Right lobe of liver (tissue), 6 donors: ENCODE results near the gene SFI1. TPM values are rescaled to one million over a fixed set of nuclear protein-coding genes. Genes with fewer than 3 reads are reported as not detected.
A peak's percentile ranks its signal among the peaks of the same experiment; 100 is the strongest.
"Not testable (repeated sequence)": the region's sequence is repeated elsewhere in the genome, so short reads cannot be mapped to it uniquely, and the experiment has no call there.

Source experiments
- ATAC-seq, 4 donors: fragments of 200-7000 bp; cut with Tn5 transposase; one replicate each; pipeline ENCODE4 v1.9.1; 2020; ENCODE audit warnings: mild to moderate bottlenecking in 4 of 4, moderate library complexity in 4 of 4
- DNase-seq, 3 donors: peaks; one replicate each; pipeline ENCODE4 v3.0.0-alpha.2; 2020
- H3K27ac ChIP-seq, 3 donors: fragments of 200-600 bp; one replicate each; pipeline ENCODE4 v1.8.0; 2022
- H3K27me3 ChIP-seq, 2 donors: fragments of 200-600 bp; one replicate each; pipeline ENCODE4 v1.8.0; 2022
- H3K36me3 ChIP-seq, 4 donors: fragments of 200-600 bp; sonication (generic) in 1 of 4; one replicate each; pipeline versions ENCODE4 v1.5.1 to v1.8.0; 2017 to 2022; ENCODE audit warnings: control low read depth in 1 of 4
- H3K4me1 ChIP-seq, 4 donors: fragments of 200-600 bp; sonication (generic) in 1 of 4; one replicate each; pipeline versions ENCODE4 v1.5.1 to v1.8.0; 2017 to 2022; ENCODE audit warnings: control low read depth in 1 of 4
- H3K4me3 ChIP-seq, 3 donors: fragments of 200-600 bp; one replicate each; pipeline ENCODE4 v1.8.0; 2022
- H3K9me3 ChIP-seq, 4 donors: fragments of 200-600 bp; sonication (generic) in 1 of 4; one replicate each; pipeline versions ENCODE4 v1.5.1 to v1.8.0; 2017 to 2022; ENCODE audit warnings: control low read depth in 1 of 4
- POLR2A ChIP-seq: fragments of 450-650 bp; IDR thresholded peaks from one replicate; pipeline ENCODE4 v1.6.1; 2017; ENCODE audit warnings: antibody characterized with exemption, mild to moderate bottlenecking
- WGBS: methylation state at CpG from one replicate; pipeline ENCODE4 v1.1.6; 2018; ENCODE audit warnings: low coverage, low lambda C conversion rate; ENCODE audit not compliant: insufficient coverage; ENCODE audit errors: missing lambda C conversion rate; 5-methylcytosine and 5-hydroxymethylcytosine counted together
- intact Hi-C, 2 donors: fragments of 100-400 bp; cut with DNase I; formaldehyde crosslinking; loops; one replicate each; pipeline versions ENCODE4 v1.11.2 to v1.14.1; 2022
- total RNA-seq, 6 experiments: library from RNA; depleted of rRNA in 2 of 6; stranded (reverse); fragments of >200 nt in 2 of 6; fragmentation: NEBNext Ultra II Directional in 3 of 6; extraction: Animal tissue kit (Norgen Biotek cat#: 25700) in 3 of 6; gene quantifications; one replicate each; pipeline versions ENCODE4 v1.1.0 to v1.2.4, GENCODE V29; 2016 to 2023
- TF ChIP-seq, protein P1 (sequence below), 4 donors: fragments of 200-600 bp in 3 of 4; fragments of 450-650 bp in 1 of 4; IDR thresholded peaks; one replicate each; pipeline versions ENCODE4 v1.5.1 to v1.8.0; 2016 to 2022; ENCODE audit warnings: antibody characterized with exemption in 4 of 4, mild to moderate bottlenecking in 2 of 4
- donor health status: DM: no; HTN: yes; CAD: no.
- donor health status: DM: no; HTN: no; CAD: no.
- donor health status: DM: no; HTN: no; CAD: no.
- donor health status: DM: no; HTN: yes; CAD: no.
- donor health status: DM: no; HTN: yes; CAD: no.

SFI1 gene
- total RNA-seq, 6 experiments from 2014 or later, result 7.0 to 14.0 (median 8.7) TPM

DNA sequence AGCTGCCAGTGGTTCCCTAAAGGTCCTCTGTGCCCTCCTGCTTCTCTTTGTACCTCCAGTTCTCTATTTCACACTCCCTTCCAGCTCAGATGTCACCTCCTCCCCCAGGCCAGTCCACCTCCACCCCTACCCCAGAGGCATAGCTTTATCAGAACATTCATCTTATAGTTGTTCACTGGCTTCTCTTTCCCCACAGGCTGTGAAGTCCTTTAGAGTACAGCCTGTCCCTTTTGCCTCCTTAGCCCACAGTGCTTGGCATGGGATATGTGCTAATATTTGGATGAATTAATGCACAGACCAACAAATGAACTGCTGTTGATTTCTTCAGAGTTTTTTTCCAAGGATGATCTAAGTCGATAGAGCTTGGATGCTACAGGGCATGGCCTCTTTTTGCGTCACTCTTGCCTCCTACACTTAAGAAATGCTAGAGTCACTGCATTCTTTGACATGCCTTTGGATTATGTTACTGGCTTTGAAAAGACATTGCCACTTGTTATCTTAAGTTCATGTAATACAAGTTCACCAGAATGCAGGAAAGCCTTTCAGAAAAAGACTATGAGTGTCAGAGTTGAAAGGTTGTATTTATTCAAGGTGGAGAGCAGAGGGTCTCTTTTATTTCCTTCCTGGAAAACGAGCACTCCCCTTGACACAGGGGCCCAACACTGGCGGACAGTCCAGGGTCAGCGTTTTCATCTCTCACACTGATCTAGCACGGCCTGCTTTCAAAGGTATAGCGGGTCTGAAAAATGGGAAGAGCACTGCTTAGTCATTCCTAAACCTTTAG lies 90.0 kb downstream of the SFI1 start:
- no peak for DNase-seq
- Histone ChIP-seq H3K4me1 (peaks cover 0 to 6% (median 0%) of the 10 kb centered on the region in 4 donors), H3K27me3 (no peaks in the 10 kb centered on the region), H3K9me3 (no peaks in the 10 kb centered on the region), H3K4me3 (no peak overlapping the region), H3K27ac (no peak overlapping the region), H3K36me3 (no peaks in the 10 kb centered on the region)
- WGBS, result 54% methylated on average over 3 of the region's 7 CpGs
- TF ChIP-seq, protein P1, sequence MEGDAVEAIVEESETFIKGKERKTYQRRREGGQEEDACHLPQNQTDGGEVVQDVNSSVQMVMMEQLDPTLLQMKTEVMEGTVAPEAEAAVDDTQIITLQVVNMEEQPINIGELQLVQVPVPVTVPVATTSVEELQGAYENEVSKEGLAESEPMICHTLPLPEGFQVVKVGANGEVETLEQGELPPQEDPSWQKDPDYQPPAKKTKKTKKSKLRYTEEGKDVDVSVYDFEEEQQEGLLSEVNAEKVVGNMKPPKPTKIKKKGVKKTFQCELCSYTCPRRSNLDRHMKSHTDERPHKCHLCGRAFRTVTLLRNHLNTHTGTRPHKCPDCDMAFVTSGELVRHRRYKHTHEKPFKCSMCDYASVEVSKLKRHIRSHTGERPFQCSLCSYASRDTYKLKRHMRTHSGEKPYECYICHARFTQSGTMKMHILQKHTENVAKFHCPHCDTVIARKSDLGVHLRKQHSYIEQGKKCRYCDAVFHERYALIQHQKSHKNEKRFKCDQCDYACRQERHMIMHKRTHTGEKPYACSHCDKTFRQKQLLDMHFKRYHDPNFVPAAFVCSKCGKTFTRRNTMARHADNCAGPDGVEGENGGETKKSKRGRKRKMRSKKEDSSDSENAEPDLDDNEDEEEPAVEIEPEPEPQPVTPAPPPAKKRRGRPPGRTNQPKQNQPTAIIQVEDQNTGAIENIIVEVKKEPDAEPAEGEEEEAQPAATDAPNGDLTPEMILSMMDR (IDR thresholded peaks at IDR 0.05), result no peak
- no peak for TF ChIP-seq POLR2A
- no peak for ATAC-seq
- intact Hi-C loops, result no loop called here

DNA sequence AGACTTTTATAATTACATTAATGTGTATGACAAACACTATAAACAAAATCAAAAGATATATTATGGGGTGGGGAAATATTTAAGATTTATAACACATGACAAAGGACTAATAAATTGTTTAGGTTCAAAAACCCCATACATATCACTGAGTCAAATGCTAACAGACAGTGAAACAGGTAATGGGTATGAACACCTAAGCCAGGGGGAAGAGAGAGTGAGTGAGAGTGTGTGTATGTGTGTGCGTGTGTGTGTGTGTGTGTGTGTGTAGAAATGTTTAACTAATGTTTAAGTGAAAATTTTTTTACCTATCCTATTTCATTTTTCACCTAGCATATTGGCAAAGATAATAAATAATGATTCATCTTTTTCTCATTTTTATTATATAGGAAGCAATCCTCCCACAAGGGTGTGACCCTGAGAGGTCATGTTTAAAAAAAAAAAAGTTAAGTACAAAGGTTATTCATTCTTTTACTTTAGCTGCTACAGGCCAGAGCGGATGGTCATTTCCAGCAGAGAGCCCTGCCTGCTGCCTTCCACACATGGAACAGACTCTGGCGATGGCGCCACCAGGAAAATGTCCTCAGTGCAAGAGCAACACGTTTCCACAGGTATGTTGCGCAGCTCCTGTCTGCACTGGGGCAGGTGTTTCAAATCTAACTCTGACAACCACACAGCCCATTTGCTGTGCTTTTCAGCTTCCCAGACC lies 92.8 kb downstream of the SFI1 start:
- peak; percentile 78 to 96 (median 86) for ATAC-seq
- H3K27ac ChIP-seq, result no peak overlapping the region
- H3K9me3 ChIP-seq, result no peaks in the 10 kb centered on the region
- no peak overlapping the region for H3K4me3 ChIP-seq
- intact Hi-C loops, result no loop called here
- WGBS, result 53% methylated on average over 6 of the region's 6 CpGs
- H3K36me3 ChIP-seq, result no peaks in the 10 kb centered on the region
- H3K4me1 ChIP-seq, result peaks cover 0 to 6% (median 0%) of the 10 kb centered on the region in 4 donors
- H3K27me3 ChIP-seq, result no peaks in the 10 kb centered on the region
- TF ChIP-seq, protein P1 (IDR thresholded peaks at IDR 0.05), result no peak
- peak; percentile 15 for TF ChIP-seq POLR2A
- DNase-seq, result peak; percentile 54 to 64 (median 55)

DNA sequence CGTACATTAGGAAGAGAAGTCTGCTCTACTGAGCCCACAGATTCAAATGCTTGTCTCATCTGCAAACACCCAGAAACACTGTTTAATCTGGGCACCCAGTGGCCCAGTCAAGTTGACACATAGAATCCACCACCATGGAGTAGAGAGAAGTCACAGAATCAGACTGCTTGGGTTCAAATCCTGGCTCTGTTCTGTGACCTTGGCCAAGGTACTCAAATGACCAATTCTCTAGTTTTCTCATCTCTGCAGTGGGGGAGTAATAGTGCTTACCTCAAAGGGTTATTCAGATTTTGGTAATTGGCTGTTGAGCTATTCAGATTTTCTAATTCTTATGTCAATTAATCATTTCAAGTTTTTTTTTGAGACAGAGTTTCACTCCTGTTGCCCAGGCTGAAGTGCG lies 93.8 kb downstream of the SFI1 start:
- ATAC-seq, H3K4me3 ChIP-seq, H3K4me1 ChIP-seq, intact Hi-C loops, DNase-seq, H3K9me3 ChIP-seq, H3K36me3 ChIP-seq, H3K27ac ChIP-seq, H3K27me3 ChIP-seq: not testable (repeated sequence)
- WGBS, result no CpG with 5 or more reads among the region's 2 CpGs

DNA sequence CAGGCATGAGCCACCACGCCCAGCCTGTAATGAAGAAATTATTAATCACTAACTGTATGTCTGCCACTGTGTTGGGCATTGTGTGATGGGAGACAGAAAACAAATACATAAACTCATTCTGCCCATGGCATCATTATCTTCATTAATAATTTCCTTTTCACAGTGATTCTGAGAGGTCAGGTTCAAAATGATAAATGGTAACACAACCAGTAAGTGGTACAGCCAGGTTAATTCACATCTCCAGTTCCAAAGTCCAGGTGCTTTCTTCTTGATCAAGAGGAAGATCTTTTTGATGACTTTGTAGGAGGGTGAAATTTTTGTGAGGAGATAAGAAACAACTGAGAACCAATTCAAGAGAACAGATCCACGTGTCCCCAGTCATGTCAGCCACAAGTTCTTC lies 98.9 kb downstream of the SFI1 start:
- ATAC-seq, result no peak
- no peaks in the 10 kb centered on the region for H3K4me1 ChIP-seq
- no peak overlapping the region for H3K4me3 ChIP-seq
- no peaks in the 10 kb centered on the region for H3K9me3 ChIP-seq
- TF ChIP-seq, protein P1 (IDR thresholded peaks at IDR 0.05), result no peak
- TF ChIP-seq POLR2A, result no peak
- WGBS, result 100% methylated on average over 1 of the region's 2 CpGs
- H3K27me3 ChIP-seq, result no peaks in the 10 kb centered on the region
- H3K27ac ChIP-seq, result no peak overlapping the region
- no peaks in the 10 kb centered on the region for H3K36me3 ChIP-seq
- intact Hi-C loops, result no loop called here
- DNase-seq, result no peak
